HG03025 (cell line): ENCODE measurements around the gene CYS1.
A peak's percentile ranks its signal among the peaks of the same experiment; 100 is the strongest.

Experiments used
- ATAC-seq: cut with Tn5 transposase; IDR thresholded peaks from one replicate; pipeline ENCODE4 v1.9.1; 2021; ENCODE audit warnings: mild to moderate bottlenecking, moderate library complexity; ENCODE audit not compliant: unreplicated experiment, low FRiP score

CYS1 gene

DNA sequence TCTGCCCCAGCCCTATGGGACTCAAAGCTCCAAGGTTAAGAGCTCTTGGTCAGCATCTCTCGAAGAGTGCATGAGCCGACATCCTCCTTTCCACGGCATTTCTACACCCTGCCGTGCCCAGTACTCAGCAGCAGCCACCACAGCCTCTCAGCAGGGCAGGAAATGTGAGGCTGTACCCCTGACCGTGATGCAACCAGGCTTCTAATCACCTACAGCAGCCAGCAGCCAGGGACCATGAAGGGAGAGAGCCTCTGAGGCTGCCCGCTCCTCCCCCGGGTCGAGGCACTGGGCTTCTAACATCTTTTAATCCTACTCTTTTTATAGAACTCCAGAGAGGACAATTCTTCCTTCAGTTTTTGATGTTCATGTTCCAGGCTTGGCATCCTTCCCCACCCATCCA is 6.5 kb downstream of the CYS1 start:
- ATAC-seq, result no peak

DNA sequence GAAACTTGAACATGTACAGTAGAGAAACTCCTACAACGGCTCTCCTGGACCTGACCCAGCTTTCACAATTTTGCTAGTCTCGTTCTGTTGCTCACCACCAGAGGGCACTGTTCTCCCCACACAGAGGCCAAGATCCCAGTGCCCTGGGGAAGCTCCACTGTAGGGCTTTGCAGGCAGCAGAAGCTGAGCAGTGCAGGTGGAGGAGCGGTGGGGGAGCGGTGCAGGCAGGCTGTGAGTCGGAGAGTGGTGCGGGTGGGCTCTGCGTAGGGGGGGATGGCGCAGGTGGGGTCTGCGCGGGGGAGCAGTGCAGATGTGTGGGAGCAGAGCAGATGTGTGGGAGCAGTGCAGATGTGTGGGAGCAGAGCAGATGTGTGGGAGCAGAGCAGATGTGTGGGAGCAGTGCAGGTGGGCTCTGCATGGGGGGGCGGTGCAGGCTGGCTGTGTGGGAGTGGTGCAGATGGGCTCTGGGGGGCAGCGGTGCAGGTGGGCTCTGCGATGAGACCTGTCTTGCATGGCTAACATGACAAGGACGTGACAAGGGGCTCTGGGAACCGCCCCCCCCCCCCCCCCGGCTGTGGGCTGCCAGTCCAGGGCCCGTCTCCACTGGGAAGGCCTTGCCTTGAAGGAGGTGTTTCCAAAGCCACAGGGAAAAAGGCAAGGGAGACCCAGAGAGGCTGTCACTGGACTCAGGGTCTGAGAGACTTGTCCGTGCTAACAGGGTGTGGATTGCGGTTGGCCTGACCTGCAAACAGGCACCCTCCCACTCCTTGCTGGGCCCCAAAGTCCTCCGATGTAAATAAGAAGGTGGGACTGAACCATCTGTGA is 7.3 kb downstream of the CYS1 start:
- ATAC-seq, result peak; percentile 69

DNA sequence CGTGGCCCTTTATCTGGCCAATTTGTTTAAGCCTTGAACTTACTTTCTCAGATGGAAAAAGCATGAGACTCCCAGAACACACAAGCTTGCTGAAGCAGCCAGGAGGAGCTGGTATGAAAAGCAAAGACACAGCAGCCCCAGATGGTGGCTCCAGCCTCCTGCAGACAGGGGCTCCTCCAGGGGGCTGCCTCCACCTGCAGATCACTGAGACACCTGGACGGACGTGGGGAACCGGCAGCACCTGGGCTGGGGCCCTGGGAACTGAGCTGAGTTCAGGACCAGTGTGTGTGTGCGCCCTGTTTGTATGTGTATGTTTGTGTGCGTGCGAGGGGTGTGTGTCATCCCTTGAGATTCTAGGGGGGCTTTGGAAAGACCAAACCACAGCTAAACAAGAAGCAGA is 8.6 kb downstream of the CYS1 start:
- ATAC-seq, result no peak

DNA sequence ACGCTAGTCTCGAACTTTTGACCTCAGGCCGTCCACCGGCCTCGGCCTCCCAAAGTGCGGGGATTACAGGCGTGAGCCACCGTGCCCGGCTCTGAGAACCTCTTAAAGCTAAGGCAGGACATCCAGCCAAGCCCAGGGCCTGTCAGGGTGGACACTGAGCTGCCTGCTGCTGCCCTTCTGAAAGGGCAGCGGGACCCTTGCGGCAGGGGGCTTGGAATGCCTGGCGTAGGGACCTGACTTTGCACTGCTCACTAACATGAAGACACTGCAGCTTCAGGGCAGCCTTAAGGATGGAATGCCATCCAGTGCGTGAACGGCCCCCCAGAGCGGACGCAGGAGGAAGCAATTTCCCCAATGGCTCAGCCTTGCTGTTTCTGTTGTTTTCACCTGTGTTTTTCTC is 9.0 kb downstream of the CYS1 start:
- no peak for ATAC-seq

DNA sequence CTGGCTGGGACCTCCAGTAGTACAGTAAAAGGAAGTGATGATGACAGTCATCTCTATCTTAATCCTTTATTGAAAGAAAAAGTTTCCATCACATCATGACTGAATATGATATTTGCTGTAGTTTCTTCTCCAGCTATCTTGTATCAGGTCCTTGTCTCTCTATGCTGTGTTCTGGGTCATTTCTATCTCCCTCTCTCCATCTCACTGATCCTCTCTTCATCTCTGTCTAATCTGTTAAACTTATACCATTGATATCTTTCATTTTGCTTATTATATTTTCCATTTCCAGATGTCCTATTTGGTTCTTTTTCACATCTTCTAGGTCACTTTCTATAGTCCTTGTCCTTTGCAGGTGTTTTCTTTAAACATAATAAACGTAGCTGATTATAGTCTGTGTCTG is 12.3 kb downstream of the CYS1 start:
- no peak for ATAC-seq

DNA sequence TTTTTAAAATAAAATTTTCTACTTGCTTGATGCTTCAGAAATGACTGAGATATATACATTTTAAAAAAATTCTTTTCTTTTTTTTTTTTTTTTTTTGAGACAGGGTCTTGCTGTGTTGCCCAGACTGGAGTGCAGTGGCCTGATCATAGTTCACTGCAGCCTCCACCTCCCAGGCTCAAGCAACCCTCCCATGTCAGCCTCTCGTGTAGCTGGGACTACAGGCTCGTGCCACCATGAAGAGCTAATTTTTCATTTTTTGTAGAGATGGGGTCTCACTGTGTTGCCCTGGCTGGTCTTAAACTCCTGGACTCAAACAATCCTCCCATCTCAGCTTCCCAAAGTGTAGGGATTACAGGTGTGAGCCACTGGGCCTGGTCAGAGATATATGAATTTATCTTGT is 12.9 kb downstream of the CYS1 start:
- ATAC-seq, result no peak

DNA sequence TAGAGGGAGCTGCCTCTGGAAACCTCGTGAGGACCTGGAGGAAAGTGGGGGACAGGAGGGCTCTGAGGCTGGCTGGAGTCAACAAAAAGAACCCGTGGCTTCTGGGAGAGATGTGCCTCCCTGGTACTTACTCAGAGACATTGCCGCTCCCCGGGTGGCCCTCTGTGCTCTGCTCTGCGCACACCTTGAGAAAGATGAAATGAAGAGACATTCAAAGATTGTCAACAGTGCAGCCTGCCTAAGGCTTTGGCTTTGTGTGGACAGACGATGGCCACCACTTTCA is 14.5 kb downstream of the CYS1 start:
- ATAC-seq, result no peak

DNA sequence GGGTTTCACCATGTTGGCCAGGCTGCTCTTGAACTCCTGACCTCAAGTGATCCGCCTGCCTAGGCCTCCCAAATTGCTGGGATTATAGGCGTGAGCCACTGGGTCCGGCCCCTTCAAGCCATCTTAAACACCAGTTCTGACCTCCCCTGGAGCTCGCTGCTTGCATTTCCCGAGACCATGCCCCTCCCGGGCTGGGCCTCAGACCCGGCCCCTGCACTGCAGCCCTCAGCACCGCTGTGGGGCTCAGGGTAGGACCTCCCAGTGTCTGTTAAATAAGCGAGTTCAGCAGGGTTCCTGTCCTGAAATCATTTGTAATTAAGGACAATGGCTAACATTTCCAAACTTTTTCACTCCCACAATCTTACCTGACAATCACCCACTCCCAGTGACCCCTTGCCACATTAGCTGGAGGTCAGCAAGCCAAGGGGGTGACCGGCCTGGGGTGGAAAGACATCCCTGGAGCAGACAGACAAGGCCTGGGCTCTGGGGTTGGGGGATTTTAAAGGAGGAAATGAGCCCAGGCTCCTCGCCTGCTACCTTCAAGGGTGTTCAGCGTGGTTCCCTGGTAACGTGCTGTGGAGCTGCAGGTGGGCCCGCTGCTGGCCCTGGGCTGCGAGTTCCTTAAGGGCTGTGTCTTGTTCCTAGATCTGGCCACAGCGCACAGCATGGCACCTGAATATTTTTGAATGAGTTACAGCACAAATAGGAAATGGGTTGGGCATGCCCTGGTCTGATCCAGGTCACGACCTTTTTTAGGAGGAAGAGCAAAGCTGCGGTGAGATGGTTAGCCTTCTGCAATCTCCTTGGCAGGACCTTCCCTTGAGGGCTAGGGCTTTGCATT is 15.1 kb downstream of the CYS1 start:
- no peak for ATAC-seq

DNA sequence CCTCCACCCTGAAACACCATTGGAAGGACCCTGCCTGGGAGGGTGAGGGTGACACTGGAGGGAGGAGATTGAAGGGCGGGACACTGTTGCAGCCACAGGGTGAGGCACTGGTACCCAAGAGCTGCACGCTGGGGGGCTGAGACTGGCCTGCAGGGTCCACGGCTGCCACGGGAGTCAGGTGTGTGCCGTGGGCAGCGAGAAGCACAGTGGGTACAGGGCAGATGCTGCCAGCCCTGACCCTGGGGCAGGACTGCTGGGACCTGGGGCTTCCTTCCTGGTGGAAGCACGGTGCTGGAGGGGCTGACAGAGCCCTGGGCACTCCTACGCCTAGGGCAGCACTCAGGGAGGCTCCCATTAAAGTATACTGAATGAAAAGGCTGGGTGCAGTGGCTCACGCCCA is 16.6 kb downstream of the CYS1 start:
- ATAC-seq, result no peak

DNA sequence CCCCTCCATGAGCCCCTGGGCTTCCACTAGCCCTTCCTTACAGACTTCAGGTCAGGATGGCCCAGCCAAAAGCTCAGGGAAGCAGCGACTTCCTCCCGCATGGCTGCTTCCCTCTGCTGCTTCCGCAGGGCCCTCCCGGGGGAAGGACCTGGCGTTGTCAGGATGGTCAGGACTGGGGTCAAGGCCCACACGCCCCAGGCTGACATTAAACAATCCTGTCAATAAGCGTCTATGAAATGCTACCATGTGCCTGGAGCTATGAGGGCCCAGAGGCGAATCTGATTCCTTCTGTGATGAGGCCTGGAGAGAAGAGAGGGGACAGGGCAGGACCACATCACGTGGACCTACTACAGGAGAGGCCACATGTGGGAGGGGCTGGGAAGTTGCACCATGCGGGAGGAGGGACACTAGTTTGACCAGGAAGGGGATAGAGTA is 17.3 kb downstream of the CYS1 start:
- ATAC-seq, result no peak

DNA sequence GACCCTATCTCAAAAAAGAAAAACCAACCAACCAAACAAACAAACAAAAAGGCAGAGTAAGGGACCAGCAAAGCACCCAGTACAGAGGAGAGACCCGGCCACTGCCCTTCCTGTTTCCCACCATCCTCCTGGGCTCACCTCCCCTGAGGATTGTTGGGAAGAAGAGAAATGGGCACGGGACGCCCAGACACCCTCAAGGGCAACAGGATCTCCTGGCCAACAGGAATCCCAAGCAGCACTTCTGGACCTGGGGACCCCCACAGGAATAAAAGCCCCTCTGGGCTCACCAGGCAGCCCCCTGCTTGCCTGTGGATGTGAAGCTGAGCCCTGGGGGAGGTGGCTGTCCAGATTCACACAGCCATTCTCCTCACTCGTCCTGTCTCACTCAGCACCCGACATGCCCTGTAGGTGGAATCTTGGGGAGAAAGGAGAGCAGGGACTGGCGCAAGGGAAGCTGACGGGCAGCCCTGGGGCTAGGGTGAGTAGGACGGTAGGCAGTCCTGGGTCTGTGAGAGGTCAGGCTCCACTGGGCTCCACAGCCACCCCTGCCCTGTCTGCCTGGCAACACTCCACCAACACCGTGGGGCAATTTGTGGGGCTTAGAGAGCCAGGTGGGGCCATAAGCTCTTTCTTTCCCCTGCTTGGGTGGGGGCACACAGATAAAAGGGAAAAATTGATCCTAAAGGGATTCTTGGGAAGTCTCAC is 18.8 kb downstream of the CYS1 start:
- ATAC-seq, result no peak

DNA sequence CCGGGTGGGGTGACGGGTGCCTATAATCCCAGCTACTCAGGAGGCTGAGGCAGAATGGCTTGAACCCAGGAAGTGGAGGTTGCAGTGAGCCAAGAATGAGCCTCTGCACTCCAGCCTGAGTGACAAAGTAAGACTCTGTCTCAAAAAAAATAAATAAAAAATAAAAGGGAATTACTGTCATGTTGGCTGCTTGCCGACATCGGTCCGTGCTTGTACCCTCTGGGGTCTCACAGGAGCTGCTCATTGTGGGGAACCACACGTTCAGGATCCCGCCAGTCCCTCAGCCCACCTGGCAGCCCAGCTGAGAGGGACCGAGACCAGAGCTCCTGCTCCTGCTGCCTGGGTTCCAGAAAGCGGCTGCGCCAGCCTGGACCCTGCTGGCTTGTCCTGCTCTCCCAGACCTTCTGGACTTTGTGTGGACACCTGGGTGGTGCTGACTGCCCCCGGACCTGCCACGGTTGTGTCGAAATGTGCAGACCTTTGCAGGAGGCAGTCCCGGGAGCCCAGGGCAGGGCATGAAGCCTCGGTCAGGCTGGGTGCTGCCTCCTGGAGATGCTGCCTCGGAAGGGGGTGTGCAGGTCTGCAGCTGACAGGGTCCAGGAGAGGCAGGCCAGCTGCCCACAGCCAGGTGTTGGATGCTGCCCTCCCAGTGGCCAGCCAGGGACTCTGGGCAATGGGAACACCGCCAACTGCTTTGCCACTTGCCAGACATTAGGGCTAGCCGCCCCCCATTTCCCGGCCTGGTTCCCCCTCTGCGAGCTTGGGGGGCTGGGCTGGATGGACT is 20.5 kb downstream of the CYS1 start:
- ATAC-seq, result no peak

DNA sequence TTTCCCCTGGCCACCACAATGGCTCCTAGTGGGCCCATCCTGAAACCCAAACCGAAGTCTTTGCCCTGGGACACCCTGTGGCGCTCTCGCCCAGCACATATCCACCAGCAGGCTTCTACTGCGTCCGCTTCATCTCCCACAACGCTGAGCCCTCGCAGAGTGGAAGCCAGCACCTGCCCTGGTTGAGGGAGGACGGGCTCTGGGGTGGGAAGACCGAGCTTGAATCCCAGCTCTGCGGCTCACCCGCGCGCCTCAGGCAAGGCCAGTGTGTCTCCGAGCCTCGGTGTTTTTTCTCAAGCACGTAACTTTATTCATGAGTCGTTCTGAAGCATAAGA is 21.2 kb downstream of the CYS1 start:
- ATAC-seq, result no peak

DNA sequence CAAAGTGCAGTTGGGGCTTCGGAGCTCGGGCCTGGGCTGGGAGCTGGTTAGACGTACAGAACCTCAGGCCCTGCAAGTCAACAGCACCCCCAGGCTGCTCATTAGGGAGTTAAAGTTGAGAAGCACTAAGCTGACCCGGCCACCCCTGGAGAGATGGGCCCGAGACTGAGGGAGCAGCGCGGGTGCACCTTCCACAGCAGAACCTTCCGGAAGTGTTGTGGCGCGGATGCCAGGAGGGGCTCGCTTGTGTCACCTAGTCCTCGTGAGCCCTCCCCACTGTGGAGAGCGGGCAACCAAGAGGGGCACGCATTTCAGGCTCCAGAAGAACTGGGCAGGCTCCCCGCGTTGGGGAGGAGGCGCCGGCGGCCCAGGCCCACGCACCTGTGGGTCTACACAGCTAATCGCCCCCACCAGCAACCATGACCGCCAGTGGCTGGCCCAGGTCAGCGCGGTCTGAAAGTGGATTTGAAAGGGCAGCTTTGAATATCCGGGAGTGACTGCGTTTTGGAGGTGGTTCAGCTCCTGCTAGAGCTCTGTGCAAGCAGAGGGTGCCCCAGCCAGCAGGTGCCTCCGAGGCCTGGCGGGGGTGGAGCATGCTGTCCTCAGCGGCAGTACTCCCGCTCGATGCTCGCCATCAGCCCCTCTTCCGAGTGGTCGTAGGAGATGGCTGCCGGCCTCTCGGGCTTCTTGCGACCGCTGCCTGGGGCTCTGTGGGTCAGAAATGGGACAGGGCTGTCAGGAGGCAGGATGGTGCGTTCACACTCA is 21.8 kb downstream of the CYS1 start:
- ATAC-seq, result no peak

DNA sequence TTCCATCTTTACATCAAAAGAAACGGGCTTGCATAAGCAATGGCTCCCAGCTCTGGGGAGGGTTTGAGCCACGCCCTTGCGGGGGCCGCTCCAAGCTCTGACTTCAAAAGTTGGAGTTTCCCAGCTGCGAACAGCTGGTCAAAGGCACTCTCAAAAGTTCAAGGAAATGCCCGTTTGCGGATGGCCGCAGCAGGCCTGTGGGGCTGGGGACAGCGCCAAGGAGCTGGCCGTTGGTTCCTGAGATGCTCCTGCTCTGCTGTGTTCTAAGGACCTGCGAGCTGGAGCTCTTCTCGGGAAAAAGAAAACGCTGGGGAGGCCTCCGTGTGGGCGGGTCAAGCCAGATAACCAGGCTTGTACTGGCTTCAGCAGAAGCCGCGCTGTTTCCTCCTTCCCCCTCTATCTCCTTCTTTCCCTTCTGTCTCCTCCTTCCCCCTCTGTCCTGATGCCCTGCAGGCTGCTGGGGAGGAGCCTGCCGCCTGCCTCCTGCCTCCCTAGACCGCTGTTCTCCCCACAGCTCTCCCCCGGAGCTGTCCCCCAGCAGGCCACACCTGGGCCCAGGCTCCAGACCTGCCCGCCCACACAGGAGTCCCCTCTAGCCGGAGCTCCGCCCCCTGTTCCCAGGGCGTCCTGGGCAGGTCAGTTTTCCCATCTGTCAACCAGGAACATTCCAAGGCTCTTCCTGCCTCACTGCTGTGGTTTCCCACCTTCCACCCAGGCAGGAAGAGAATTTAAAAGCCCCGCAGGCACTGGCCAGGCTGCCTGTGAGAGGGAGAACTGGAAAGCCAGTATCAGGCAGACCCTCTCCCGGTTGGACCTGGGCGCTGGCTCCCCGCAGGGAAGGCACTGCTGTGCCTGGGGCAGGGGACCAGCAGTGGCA is 22.7 kb downstream of the CYS1 start:
- no peak for ATAC-seq

DNA sequence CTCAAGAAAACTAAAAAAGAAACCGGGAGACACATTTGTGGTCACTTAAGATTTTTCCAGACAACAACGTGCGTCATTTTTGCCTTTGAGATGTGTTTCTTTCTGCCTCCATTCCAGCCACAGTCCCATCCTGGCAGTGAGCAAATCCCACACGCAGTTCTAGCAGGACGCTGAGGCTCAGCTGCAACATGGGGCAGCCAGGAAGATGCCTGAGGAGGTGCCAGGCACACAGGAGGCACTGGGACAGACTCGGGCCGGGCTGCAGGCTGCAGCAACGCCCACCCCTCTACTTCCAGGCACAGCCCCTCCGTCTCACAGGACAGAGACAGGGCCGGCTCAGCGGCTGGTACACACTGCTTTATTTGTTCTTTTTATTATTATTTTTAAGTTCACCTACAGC is 23.8 kb downstream of the CYS1 start:
- no peak for ATAC-seq

DNA sequence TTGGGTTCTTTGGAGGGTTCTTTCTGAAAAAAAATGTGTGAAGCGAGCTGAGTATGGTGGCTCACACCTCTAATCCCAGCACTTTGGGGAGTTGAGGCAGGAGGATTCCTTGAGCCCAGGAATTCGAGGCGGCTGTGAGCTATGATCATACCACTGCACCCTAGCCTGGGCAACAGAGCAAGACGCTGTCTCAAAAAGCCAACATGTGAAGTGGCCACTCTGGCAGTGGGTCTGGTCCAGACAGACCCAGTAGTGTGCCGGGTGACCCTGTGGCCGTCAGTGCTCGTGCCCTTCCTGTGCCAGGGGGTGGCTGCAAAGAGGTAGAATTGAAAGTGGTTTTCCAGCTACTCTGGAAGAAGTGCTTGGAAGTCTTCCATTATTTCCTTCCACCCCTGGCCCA is 25.2 kb downstream of the CYS1 start:
- no peak for ATAC-seq

DNA sequence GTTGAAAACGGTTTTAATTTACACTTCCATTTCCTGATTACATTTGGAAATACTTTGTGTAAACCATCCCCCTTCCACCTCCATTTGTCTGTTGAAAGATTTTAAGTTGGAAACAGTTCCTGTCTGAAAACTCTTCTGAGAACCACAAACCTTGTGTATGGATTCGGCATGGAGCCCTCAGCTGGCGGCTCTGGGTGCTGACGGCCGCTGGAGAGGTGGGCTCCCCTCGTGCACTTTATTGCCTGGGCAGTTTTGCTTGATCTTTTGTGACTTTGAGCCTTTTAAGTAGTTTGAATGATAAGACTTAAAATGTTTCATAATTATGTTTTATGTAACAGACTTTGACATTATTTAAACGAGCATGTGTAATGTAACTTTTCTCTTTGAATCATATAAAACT is 25.8 kb downstream of the CYS1 start:
- no peak for ATAC-seq

DNA sequence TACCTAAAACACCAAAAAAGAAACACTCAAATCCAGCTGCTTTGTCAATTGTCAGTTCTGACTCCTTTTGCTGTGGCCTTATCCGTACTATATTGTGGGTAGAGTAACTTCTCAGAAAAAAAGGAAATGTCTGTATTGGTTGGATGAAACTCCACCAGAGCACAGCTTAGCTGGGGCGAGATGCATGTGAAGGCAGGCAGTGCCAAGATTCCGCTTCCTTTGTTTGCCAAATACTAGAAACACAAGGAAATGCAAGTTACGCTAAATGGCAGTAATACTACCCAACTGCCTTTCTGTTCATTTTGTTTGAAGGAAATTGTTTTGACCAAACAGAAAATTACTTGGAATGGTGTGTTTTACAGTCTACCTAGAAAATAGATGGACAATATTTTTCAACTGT is 26.9 kb downstream of the CYS1 start:
- no peak for ATAC-seq
